ENCODE results near the gene UAP1.

DNA sequence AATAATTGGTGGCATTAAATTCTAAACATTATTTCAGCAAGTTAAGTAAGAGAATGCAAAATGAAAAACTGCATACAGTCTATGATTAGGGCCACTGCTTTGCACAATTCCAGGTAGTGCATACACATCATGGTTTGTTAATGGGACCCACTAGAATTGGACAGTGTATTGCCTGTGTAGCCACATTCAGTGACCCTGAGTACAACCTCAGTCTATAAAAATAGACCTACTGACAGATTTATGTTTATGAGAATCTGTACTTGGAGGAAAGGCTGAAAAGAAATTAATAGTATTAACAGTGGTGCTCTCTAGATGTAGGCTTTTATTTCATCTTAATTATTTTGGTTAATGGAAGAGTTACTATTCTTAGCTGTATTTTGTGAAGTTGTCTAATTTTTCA is 18.8 kb downstream of the UAP1 start:
- TF ChIP-seq, protein P1, sequence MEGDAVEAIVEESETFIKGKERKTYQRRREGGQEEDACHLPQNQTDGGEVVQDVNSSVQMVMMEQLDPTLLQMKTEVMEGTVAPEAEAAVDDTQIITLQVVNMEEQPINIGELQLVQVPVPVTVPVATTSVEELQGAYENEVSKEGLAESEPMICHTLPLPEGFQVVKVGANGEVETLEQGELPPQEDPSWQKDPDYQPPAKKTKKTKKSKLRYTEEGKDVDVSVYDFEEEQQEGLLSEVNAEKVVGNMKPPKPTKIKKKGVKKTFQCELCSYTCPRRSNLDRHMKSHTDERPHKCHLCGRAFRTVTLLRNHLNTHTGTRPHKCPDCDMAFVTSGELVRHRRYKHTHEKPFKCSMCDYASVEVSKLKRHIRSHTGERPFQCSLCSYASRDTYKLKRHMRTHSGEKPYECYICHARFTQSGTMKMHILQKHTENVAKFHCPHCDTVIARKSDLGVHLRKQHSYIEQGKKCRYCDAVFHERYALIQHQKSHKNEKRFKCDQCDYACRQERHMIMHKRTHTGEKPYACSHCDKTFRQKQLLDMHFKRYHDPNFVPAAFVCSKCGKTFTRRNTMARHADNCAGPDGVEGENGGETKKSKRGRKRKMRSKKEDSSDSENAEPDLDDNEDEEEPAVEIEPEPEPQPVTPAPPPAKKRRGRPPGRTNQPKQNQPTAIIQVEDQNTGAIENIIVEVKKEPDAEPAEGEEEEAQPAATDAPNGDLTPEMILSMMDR (IDR thresholded peaks at IDR 0.05), result no peak
- no peak for TF ChIP-seq POLR2A (IDR thresholded peaks at IDR 0.05)
